Effector CD8-positive, alpha-beta T cell (primary cell): ENCODE data around the gene ACER1.

Source experiments
- DNase-seq: peaks from one replicate; lab custom pipeline; 2025; lab: John Stamatoyannopoulos, UW

The ACER1 gene

DNA sequence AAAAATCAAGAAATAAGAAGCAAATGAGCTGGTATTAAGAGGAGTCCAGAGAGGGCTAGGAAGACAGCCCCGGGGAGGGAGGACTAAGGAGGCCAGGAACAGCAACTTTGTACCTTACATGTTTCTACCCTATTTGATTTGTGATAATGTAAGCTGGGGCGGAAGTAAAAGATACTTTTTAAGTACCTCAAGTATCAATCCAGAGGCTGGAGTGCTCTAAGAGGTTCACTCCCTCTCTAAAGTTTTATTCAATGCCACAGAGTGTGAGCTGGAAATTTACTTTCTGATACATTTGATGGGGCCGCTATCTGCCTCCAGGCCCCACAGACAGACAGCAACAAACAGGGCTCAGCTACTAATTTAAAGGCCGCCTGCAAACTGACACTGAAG lies 65.0 kb downstream of the ACER1 start:
- DNase-seq = no peak

DNA sequence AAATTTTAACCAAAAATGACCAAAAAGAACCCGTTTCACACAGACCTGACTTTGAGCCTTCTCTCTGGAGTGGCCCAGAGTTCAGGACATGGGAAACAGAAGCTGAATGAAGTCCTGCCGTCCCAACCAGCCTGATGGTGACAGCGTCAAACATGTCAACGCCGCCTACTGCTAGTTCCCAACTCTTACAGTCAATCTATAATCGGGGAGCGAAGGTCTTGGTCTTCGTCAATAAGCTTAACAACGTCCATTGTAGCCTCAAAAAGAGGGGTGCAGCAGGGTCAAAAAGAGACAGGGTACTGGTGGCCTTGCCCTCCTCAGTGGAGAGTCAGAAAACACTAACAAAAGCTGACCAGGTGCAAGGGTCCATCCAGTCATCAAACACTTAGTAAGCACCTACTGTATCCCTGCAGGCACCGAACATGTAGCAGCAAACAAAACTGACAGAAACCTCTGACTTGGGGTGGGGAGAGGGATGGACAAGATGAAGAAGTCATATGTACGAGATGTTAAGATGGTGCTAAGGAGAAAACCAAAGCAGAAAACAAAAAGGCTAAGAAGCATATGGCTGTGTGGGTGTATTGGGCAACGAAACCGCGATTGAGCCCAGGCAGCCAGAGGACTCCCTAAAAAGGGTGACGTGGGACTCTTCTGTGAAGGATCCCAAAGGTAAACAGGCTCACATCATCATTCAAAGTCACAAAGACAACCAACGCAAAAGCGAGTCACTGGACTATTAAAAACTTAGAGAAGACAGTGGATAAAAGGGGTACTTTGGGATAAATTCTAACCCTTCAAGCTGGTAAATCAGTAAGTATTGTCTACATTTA lies 65.6 kb downstream of the ACER1 start:
- no peak for DNase-seq

DNA sequence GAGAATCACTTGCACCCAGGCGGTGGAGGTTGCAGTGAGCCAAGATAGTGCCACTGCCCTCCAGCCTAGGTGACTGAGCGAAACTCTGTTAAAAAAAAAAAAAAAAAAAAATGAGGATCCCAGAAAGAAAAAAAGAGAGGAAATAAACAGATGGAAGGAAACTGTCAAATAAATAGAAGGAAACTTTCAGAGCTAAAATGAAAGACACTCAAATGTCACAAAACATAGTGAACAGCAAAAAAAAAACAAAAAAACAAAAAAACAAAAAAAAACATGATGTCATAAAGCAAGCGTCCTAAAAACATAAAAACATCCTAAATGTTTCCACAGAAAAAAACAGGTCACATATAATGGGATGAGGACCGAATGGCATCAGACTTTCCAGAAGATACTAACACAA lies 68.6 kb downstream of the ACER1 start:
- no peak for DNase-seq

DNA sequence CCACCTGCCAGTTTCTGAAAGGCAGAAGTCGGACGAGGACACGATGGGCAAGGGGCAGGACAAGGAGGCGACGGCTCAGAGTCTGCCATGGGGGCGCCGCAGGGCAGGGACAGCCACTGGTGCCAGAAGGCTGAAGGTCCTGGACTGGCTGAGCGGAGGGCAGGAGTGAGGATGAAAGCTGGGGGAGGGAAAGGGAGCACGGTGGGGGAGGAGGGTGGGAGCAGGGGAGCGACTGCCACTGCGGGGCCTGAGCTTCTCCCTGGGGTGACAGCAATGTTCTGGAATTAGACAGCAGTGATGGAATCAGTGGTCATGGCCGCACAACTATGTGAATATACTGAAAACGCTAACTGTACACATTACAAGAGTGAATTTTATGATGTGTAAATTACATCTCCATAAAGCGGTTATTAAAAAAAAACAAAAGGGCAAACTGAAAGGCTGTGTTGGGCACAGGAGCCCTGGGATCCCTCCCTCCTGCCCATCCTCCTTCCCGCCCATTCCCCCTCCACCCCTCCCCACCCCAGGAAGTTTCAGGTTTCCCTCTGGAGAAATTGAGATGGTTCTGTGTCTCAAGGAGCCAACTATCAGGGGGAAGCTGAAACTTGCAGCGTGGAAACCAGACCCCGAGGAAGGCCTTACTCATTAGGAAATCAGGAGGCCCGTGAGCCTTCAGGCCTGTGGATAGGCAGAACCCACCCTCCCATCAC lies 69.5 kb downstream of the ACER1 start:
- no peak for DNase-seq

DNA sequence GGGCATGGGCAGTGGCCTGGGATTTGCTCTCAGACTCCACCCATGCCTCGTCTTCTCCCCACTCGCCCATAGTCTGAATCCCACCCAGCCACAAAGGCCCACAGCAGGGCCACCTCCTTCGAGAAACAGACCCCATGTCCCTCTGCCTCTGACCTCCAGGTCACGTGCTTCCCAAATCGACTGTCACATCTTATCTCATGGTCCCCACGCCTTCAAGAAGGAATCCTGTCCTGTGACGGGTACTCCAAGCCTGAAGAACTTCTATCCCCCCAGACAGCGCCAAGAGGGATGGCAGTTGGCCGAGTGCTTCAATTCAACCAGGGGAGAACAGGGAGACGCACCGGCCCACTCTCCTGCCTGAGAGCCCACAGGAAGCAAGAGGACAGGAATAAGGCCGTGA lies 70.1 kb downstream of the ACER1 start:
- DNase-seq = no peak

DNA sequence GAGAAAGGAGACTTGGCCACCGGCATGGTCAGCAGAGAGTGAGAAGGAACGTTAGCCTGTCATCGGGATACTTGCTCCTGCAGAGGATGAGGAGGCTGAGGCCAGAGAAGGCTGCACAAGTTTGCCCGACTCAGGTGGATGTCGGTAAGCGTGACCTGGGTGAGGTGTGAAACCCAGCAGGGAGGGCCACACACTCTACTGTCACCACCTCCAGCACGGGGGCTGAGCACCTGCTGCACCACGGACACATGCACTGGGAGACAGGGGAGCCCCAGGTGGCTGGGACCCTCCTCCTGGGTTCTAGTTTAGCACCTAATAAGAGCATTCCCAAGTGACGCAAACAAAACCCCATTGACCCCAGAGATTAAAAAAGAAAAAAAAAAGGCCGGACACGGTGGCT lies 70.9 kb downstream of the ACER1 start:
- DNase-seq = no peak

DNA sequence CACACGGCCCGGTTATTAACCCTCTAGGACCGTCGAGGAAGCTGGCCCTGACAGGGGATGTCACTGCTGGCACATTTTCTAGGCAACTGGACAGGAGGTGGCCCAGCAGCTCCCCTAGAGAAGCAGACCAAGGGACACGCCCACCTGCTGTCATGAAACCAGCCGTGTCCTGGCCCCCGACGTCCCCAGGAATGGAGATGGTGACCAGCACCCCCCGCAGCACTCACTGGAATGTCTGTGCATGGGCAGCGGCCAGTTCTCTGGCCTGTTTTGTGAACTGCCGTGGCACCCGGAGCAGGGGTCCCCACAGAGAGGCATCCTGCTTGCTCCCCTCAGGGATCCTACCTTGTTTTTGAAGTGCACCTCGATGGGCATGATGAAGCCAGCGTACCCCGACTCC lies 71.5 kb downstream of the ACER1 start:
- DNase-seq = no peak

DNA sequence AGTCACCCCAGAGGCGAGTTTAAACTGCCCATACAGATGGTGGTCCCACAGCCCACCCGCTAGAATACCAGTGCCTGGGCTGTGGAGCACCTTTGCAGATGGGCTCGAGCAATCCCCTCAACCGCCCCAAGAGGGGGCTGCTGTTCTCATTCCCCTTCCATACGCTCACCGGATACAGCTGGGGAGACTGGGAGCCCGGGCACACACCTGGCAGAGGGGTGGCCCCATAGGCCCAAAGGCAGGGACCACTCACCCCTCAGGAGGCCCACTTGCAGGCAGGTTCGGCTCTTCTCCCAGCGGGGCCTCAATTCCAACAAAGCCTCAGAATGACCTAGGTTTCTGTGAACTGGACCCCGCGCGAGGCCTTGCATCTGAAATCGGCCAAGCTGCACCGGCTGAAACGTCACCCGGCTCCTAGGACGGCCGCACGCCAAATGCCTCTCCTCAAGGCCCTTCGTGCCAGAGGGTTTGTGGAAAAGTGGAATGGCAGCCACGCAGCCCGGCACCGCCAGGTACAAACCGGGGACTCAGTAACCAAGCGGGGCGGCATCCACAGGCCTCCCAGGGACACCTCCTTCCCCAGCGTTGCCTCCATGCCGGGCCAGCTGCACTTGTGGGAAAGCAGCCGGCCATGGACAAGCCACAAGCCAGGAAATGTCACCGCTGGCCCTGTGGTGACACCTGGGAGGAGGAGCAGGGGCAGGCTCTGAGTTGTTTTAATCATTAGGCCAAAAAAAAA lies 72.3 kb downstream of the ACER1 start:
- no peak for DNase-seq

DNA sequence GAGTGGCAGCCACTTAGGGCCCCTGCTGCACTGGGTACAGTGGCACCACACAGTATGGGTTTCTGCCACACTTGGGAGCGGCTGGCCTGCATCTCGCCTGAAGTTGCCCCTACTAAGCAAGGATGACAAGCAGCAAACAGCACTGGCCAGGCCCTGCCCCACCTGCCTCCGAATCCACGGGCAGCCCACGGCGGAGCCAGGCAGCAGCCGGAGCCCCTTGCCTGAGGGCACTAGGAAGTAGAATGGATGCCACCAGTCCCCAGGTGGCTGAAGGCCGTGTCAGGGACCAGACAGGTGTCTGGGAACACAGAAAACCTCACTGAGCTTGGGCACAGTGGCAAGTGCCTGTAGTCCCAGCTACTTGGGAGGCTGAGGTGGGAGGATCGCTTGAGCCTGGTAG lies 73.0 kb downstream of the ACER1 start:
- DNase-seq = no peak

DNA sequence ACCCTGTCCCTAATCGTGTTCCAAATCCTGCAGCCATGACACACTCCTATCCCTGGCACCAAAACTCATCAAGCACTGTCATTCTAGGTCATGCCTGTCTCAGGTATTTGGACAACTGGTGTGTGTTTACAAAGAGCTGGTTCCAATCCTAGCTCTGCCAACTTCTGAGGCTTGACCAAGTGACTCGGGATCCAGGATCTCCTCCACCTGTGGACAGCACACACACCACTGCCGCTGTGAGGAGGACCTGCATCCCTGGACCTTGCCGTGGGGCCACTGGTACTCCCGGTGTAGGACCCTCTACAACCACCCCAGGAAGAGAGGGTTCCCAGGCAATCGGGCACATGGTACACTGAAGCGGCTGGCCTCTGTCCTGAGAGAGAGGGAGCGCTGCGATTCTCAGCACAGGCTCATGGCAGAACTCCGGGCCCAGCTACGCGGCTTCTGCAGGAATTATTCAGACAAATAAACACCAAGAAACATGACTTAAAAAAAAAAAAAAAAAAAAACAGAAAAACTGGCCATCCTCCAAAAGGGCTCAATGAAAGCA lies 74.0 kb downstream of the ACER1 start:
- no peak for DNase-seq

DNA sequence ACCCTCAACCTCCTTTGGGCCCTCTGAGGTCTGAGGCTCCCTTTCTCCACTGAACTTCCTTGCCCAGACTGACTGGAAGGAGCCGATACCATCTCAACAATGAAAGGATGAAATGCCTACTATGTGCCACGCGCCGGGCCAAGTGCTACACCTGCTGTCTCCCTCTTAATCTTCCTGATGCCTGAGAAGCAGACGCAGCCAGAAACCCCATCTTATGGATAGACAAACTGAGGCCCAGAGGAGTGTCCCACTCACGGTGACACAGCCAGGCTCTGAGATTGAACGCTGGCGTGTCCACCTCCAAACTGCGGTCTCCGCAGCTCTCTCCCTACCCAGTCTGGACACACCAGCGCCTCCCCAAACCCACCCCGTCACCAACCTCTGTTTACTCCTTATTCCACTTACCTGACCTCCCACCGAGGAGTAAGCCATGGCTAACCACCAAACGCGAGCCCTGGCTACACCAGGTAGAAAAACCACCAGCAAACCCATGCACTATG lies 74.5 kb downstream of the ACER1 start:
- DNase-seq = no peak
